PC-3 (cell line): ENCODE results near the gene LIN7A.

Source experiments
- EZH2 ChIP-seq: fragments of 300-600 bp; sonication (generic); IDR thresholded peaks from one replicate; pipeline ENCODE4 v1.6.1; 2017; ENCODE audit warnings: antibody characterized with exemption, mild to moderate bottlenecking, low read length; ENCODE audit not compliant: unreplicated experiment
- TF ChIP-seq, protein P1 (sequence below): fragments of 300-600 bp; sonication (generic); conservative IDR thresholded peaks from 2 replicates; pipeline ENCODE4 v1.5.1; 2017; ENCODE audit warnings: antibody characterized with exemption, low read depth, mild to moderate bottlenecking, low read length

DNA sequence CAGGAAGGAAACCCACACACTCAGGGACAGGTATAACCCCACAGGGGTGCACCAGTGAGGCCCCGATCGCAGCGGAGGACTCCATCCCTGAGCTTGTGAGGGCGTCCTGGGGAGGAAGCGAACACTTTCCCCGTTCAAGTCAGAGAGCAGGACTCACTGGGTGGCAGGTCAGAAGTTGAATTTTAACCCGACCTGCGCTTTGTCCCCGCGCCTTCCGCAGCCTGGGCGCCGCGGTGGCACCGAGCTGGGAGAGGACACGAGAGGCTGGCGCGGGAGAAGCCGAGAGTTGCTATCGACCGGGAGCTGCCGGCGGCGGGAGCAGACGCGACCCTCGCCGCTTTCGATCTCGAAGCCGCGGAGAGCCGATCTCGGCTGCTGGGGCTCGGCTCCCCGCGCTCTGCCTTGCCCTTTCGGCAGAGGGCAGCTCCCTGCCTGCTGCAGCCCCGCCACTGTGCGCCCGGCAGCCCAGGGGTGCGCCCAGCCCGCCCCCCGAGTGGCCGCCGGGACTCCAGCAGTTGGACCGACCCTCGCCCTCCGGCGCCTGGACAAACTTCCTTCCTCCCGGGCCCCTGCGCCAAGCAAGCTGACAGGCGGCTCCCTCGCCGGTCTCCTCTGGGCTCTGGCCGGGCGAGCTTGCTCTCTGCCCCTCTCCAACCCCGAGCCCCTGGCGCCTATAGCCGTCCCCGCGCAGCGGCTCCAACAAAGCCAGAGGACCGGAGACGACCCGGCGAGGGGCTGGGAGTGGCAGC is 918 bp downstream of the LIN7A start:
- TF ChIP-seq, protein P1, sequence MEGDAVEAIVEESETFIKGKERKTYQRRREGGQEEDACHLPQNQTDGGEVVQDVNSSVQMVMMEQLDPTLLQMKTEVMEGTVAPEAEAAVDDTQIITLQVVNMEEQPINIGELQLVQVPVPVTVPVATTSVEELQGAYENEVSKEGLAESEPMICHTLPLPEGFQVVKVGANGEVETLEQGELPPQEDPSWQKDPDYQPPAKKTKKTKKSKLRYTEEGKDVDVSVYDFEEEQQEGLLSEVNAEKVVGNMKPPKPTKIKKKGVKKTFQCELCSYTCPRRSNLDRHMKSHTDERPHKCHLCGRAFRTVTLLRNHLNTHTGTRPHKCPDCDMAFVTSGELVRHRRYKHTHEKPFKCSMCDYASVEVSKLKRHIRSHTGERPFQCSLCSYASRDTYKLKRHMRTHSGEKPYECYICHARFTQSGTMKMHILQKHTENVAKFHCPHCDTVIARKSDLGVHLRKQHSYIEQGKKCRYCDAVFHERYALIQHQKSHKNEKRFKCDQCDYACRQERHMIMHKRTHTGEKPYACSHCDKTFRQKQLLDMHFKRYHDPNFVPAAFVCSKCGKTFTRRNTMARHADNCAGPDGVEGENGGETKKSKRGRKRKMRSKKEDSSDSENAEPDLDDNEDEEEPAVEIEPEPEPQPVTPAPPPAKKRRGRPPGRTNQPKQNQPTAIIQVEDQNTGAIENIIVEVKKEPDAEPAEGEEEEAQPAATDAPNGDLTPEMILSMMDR, result no peak
- TF ChIP-seq EZH2, result no peak
